H9 (cell line): ENCODE data around the gene NPBWR2. TPM values are rescaled to one million over a fixed set of nuclear protein-coding genes. Genes with fewer than 3 reads are reported as not detected.
A peak's percentile ranks its signal among the peaks of the same experiment; 100 is the strongest.

ENCODE experiments used
- DNase-seq: peaks from one replicate; pipeline ENCODE4 v3.0.0-alpha.2; 2017
- H2AFZ ChIP-seq: one replicate; pipeline ENCODE4 v1.6.1; 2013; ENCODE audit warnings: mild to moderate bottlenecking, low read length, control low read depth, moderate library complexity
- H2AK5ac ChIP-seq: 2 replicates; pipeline ENCODE4 v1.6.1; 2013; ENCODE audit warnings: low read length, control low read depth, mixed read lengths; ENCODE audit not compliant: insufficient read length
- H2BK120ac ChIP-seq: one replicate; pipeline ENCODE4 v1.6.1; 2013; ENCODE audit warnings: low read depth, mild to moderate bottlenecking, low read length, control low read depth, inconsistent platforms; ENCODE audit not compliant: poor library complexity, severe bottlenecking
- H2BK12ac ChIP-seq: 2 replicates; pipeline ENCODE4 v1.6.1; 2013; ENCODE audit warnings: low read length, control low read depth, mixed read lengths, low read depth; ENCODE audit not compliant: insufficient read length
- H2BK15ac ChIP-seq: 2 replicates; pipeline ENCODE4 v1.6.1; 2013; ENCODE audit warnings: low read depth, low read length, control low read depth
- H2BK20ac ChIP-seq: one replicate; pipeline ENCODE4 v1.6.1; 2013; ENCODE audit warnings: low read depth, mild to moderate bottlenecking, low read length, control low read depth, inconsistent platforms; ENCODE audit not compliant: poor library complexity, severe bottlenecking
- H2BK5ac ChIP-seq: 2 replicates; pipeline ENCODE4 v1.6.1; 2013; ENCODE audit warnings: low read length, control low read depth, mixed read lengths; ENCODE audit not compliant: insufficient read length
- H3K14ac ChIP-seq: 2 replicates; pipeline ENCODE4 v1.6.1; 2013; ENCODE audit warnings: low read length, control low read depth; ENCODE audit not compliant: insufficient read depth
- H3K18ac ChIP-seq: 2 replicates; pipeline ENCODE4 v1.6.1; 2013; ENCODE audit warnings: low read depth, mild to moderate bottlenecking, mixed read lengths, low read length, control low read depth; ENCODE audit not compliant: insufficient read length
- H3K23ac ChIP-seq: 2 replicates; pipeline ENCODE4 v1.6.1; 2013; ENCODE audit warnings: low read length, control low read depth, mixed read lengths, low read depth; ENCODE audit not compliant: insufficient read length
- H3K23me2 ChIP-seq: 2 replicates; pipeline ENCODE4 v1.6.1; 2013; ENCODE audit warnings: low read depth, mild to moderate bottlenecking, mixed read lengths, low read length, control low read depth; ENCODE audit not compliant: insufficient read length, poor library complexity, severe bottlenecking
- H3K27ac ChIP-seq: 2 replicates; pipeline ENCODE4 v1.5.1; 2013; ENCODE audit warnings: low read length, control low read depth, mixed read lengths, low read depth; ENCODE audit not compliant: insufficient read length
- H3K27me3 ChIP-seq: 2 replicates; pipeline ENCODE4 v1.6.1; 2013; ENCODE audit warnings: low read length, control low read depth, inconsistent platforms; ENCODE audit not compliant: insufficient read depth
- H3K4ac ChIP-seq: 2 replicates; pipeline ENCODE4 v1.6.1; 2013; ENCODE audit warnings: low read depth, mild to moderate bottlenecking, control low read depth, inconsistent platforms, low read length, moderate library complexity
- H3K4me1 ChIP-seq: 2 replicates; pipeline ENCODE4 v1.6.1; 2013; ENCODE audit warnings: low read length, control low read depth, inconsistent platforms; ENCODE audit not compliant: insufficient read depth
- H3K4me2 ChIP-seq: 2 replicates; pipeline ENCODE4 v1.6.1; 2013; ENCODE audit warnings: low read length, control low read depth, mixed read lengths; ENCODE audit not compliant: insufficient read length, insufficient read depth
- H3K56ac ChIP-seq: 2 replicates; pipeline ENCODE4 v1.6.1; 2013; ENCODE audit warnings: low read depth, mild to moderate bottlenecking, mixed read lengths, low read length, control low read depth; ENCODE audit not compliant: insufficient read length
- H3K79me1 ChIP-seq: 2 replicates; pipeline ENCODE4 v1.6.1; 2013; ENCODE audit warnings: low read depth, mild to moderate bottlenecking, moderate library complexity, low read length, control low read depth, inconsistent platforms; ENCODE audit not compliant: insufficient read depth, poor library complexity, severe bottlenecking
- H3K79me2 ChIP-seq: 2 replicates; pipeline ENCODE4 v1.6.1; 2013; ENCODE audit warnings: low read length, control low read depth, inconsistent platforms; ENCODE audit not compliant: insufficient read depth
- H3K9ac ChIP-seq: 2 replicates; pipeline ENCODE4 v1.6.1; 2013; ENCODE audit warnings: low read length, control low read depth, mixed read lengths; ENCODE audit not compliant: insufficient read length; ENCODE audit errors: extremely low read depth
- H3K9me3 ChIP-seq: one replicate; pipeline ENCODE4 v1.6.1; 2013; ENCODE audit warnings: low read depth, low read length, inconsistent platforms; ENCODE audit not compliant: control insufficient read depth
- H3T11ph ChIP-seq: one replicate; pipeline ENCODE4 v1.6.1; 2013; ENCODE audit warnings: mild to moderate bottlenecking, low read length, control low read depth, inconsistent platforms
- H4K20me1 ChIP-seq: one replicate; pipeline ENCODE4 v1.6.1; 2013; ENCODE audit not compliant: control insufficient read depth, insufficient read length, insufficient read depth
- H4K5ac ChIP-seq: 2 replicates; pipeline ENCODE4 v1.6.1; 2013; ENCODE audit warnings: low read depth, mild to moderate bottlenecking, mixed read lengths, low read length, control low read depth; ENCODE audit not compliant: insufficient read length
- H4K8ac ChIP-seq: replicated peaks from 2 replicates; pipeline ENCODE4 v1.6.1; 2013; ENCODE audit warnings: low read length, control low read depth, mixed read lengths, low read depth; ENCODE audit not compliant: insufficient read length
- H4K91ac ChIP-seq: 2 replicates; pipeline ENCODE4 v1.6.1; 2013; ENCODE audit warnings: low read depth, mild to moderate bottlenecking, moderate library complexity, mixed read lengths, low read length, control low read depth; ENCODE audit not compliant: insufficient read length
- H3K27ac Mint-ChIP-seq, 3 experiments: 2 replicates in 2 of 3; 3 replicates in 1 of 3; pipeline ENCODE4 v1.8.0; 2020 to 2021; ENCODE audit warnings: mixed read lengths in 3 of 3, mild to moderate bottlenecking in 1 of 3, moderate library complexity in 1 of 3
- H3K27me3 Mint-ChIP-seq: 2 replicates; pipeline ENCODE4 v1.8.0; 2021; ENCODE audit warnings: low read depth, mild to moderate bottlenecking, moderate library complexity, mixed read lengths
- H3K36me3 Mint-ChIP-seq, 3 experiments: 2 replicates in 2 of 3; 3 replicates in 1 of 3; pipeline ENCODE4 v1.8.0; 2020 to 2021; ENCODE audit warnings: low read depth in 3 of 3, mixed read lengths in 3 of 3; ENCODE audit not compliant: insufficient read depth in 1 of 3
- H3K4me1 Mint-ChIP-seq, 2 experiments: 2 replicates each; pipeline ENCODE4 v1.8.0; 2020; ENCODE audit warnings: mixed read lengths in 2 of 2
- H3K4me3 Mint-ChIP-seq, 2 experiments: 2 replicates in 1 of 2; 3 replicates in 1 of 2; pipeline ENCODE4 v1.8.0; 2020 to 2021; ENCODE audit warnings: mild to moderate bottlenecking in 2 of 2, mixed read lengths in 2 of 2, moderate library complexity in 1 of 2
- H3K9me3 Mint-ChIP-seq, 2 experiments: 2 replicates in 1 of 2; 3 replicates in 1 of 2; pipeline ENCODE4 v1.8.0; 2020; ENCODE audit warnings: mild to moderate bottlenecking in 2 of 2, mixed read lengths in 2 of 2, moderate library complexity in 1 of 2
- WGBS: extraction: QIAGEN DNeasy Blood & Tissue Kit; methylation state at CpG from one replicate; pipeline ENCODE4 v1.1.7; 2013; ENCODE audit warnings: missing lambda C conversion rate, low lambda C conversion rate, mixed read lengths; ENCODE audit not compliant: insufficient read length; ENCODE audit errors: extremely low coverage; 5-methylcytosine and 5-hydroxymethylcytosine counted together
- total RNA-seq: library from RNA; stranded (reverse); gene quantifications from 2 replicates; pipeline ENCODE4 v1.2.1, GENCODE V29; 2021
- TF ChIP-seq, protein P1 (sequence below): fragments of 200-600 bp; sonication (generic); conservative IDR thresholded peaks from 3 replicates; pipeline ENCODE4 v1.8.0; 2021; ENCODE audit warnings: antibody characterized with exemption, mild to moderate bottlenecking

Gene NPBWR2
- total RNA-seq, 1 experiment from 2014 or later: not detected

DNA sequence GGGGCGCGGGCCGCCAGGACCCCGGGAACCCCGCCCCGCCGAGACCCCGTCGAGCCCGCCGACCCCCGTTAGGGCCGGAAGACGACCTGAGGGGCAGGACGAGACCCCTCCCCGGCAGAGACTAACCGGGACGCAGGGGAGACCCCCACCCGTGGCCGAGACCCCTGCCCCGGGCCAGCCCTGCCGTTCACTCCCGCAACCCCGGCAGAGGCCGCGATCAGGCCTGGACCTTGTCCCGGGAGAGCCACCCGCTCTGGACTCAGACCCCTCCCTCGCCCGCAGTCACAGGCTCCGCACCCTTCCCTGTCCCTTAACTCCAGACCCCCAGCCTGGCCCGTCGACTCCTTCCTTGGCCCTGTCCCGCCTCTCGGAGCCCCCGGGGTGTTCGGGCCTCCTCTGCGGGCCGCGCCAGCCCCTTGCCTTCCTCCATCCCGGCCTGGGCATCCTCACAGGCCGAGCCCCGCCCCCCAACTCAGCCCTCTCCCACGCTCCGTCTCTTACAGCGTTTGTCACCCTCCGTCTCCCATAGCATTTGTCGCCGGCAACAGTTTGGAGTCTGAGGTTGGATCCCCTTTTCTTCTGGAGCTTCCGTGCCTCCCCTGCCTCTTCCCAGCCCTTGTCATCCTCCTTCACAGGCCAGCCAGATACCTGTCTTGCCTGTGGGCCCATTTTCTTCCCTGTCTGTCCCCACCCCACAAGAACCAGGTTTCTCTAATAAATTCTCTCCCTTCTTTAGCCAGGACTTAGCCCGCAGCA is 43.8 kb downstream of the NPBWR2 start:
- Mint-ChIP-seq H3K4me3 (peak overlapping the region; percentile 77 to 84), H3K4me1 (peaks cover 28 to 38% of the 10 kb centered on the region in 2 experiments), H3K9me3 (no peaks in the 10 kb centered on the region), H3K36me3 (peaks cover 0 to 3% (median 0%) of the 10 kb centered on the region in 3 experiments; a peak in 2 of 7 replicates), H3K27ac (peak overlapping the region in 1 of 3 experiments; percentile 62; a peak in 1 of 7 replicates), H3K27me3 (peaks cover 5% of the 10 kb centered on the region)
- Histone ChIP-seq H3K9me3 (no peaks in the 10 kb centered on the region), H3K23ac (no peak overlapping the region), H3K79me2 (no peaks in the 10 kb centered on the region), H3K4me2 (peak overlapping the region; percentile 46), H3K9ac (no peak overlapping the region), H3K79me1 (no peaks in the 10 kb centered on the region), H2AFZ (no peak overlapping the region), H3K4ac (no peak overlapping the region), H2BK120ac (no peak overlapping the region), H3K14ac (peak overlapping the region; percentile 27; the same call in 1 of the 2 replicates), H3T11ph (no peak overlapping the region), H4K91ac (no peak overlapping the region), H4K5ac (no peak overlapping the region), H4K8ac (no peak overlapping the region), H3K56ac (no peak overlapping the region), H3K4me1 (peaks cover 1% of the 10 kb centered on the region; the same call in 1 of the 2 replicates), H3K27me3 (no peaks in the 10 kb centered on the region), H3K27ac (no peak overlapping the region), H3K18ac (no peak overlapping the region), H3K23me2 (peaks cover 6% of the 10 kb centered on the region), H2BK5ac (no peak overlapping the region), H2AK5ac (no peak overlapping the region), H2BK15ac (no peak overlapping the region), H2BK20ac (no peak overlapping the region), H4K20me1 (no peaks in the 10 kb centered on the region), H2BK12ac (no peak overlapping the region)
- WGBS: no CpG with 5 or more reads among the region's 51 CpGs
- DNase-seq: no peak
- TF ChIP-seq, protein P1, sequence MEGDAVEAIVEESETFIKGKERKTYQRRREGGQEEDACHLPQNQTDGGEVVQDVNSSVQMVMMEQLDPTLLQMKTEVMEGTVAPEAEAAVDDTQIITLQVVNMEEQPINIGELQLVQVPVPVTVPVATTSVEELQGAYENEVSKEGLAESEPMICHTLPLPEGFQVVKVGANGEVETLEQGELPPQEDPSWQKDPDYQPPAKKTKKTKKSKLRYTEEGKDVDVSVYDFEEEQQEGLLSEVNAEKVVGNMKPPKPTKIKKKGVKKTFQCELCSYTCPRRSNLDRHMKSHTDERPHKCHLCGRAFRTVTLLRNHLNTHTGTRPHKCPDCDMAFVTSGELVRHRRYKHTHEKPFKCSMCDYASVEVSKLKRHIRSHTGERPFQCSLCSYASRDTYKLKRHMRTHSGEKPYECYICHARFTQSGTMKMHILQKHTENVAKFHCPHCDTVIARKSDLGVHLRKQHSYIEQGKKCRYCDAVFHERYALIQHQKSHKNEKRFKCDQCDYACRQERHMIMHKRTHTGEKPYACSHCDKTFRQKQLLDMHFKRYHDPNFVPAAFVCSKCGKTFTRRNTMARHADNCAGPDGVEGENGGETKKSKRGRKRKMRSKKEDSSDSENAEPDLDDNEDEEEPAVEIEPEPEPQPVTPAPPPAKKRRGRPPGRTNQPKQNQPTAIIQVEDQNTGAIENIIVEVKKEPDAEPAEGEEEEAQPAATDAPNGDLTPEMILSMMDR: no peak
